GM12875 (cell line): ENCODE data around the gene CNIH2.

Source experiments
- H3K4me3 ChIP-seq: one replicate; pipeline ENCODE4 v1.5.1; 2011; ENCODE audit warnings: low read depth, low read length, control low read depth
- TF ChIP-seq, protein P1 (sequence below): IDR thresholded peaks from 2 replicates; pipeline ENCODE4 v1.5.1; 2011; ENCODE audit warnings: low read depth, mild to moderate bottlenecking, control low read depth, inconsistent platforms, low read length, moderate library complexity, borderline replicate concordance; ENCODE audit not compliant: insufficient read depth

Gene CNIH2

DNA sequence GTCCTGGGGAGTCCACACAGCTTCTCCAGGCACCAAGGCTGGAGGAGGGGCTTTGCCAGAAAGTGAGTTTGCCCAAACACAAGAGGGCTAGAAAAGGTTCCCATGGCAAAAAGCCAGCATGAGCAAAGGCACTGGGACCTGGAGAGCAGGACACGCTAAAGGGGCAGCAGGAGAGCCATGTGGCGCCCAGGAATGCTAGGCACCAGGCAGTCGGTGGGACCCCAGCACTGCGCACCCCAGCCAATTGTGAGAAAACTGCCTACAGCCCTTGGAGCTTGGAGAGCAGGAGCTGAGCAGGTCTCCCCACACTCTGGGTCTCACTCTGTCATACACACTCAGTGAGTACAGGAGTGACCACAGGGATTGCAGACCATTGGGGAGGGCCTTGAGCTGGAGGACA lies 14.7 kb upstream of the CNIH2 start:
- TF ChIP-seq, protein P1, sequence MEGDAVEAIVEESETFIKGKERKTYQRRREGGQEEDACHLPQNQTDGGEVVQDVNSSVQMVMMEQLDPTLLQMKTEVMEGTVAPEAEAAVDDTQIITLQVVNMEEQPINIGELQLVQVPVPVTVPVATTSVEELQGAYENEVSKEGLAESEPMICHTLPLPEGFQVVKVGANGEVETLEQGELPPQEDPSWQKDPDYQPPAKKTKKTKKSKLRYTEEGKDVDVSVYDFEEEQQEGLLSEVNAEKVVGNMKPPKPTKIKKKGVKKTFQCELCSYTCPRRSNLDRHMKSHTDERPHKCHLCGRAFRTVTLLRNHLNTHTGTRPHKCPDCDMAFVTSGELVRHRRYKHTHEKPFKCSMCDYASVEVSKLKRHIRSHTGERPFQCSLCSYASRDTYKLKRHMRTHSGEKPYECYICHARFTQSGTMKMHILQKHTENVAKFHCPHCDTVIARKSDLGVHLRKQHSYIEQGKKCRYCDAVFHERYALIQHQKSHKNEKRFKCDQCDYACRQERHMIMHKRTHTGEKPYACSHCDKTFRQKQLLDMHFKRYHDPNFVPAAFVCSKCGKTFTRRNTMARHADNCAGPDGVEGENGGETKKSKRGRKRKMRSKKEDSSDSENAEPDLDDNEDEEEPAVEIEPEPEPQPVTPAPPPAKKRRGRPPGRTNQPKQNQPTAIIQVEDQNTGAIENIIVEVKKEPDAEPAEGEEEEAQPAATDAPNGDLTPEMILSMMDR = no peak
- H3K4me3 ChIP-seq = no peak overlapping the region

DNA sequence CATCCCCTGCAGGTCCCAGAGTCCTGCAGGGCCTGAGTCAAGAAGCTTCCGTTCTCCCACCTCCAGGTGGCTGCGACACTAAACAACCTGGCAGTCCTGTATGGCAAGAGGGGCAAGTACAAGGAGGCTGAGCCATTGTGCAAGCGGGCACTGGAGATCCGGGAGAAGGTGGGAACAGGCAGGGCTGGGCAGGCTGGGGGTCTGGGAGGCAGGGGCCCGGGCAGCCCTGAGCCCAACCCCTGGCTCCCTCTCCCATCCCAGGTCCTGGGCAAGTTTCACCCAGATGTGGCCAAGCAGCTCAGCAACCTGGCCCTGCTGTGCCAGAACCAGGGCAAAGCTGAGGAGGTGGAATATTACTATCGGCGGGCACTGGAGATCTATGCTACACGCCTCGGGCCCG lies 14.2 kb upstream of the CNIH2 start:
- H3K4me3 ChIP-seq = no peak overlapping the region
- TF ChIP-seq, protein P1 = no peak

DNA sequence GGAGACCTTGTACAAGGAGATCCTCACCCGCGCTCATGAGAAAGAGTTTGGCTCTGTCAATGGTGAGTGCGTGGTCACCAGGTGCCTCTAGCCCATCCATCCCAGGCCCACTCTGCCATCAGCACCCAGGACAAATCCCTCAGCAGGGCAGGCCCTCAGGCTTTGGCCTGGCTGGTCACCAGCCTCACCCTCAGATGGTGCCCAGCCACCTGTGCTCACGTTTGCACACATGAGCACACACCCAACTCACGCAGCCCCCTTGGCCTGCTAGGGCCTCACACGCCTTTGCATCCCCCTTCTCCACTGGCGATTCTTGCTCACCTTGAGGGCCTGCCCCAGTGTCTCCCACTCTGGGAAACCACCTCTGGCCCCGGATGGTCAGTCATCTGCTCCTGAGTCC lies 13.6 kb upstream of the CNIH2 start:
- H3K4me3 ChIP-seq = no peak overlapping the region
- TF ChIP-seq, protein P1 = no peak

DNA sequence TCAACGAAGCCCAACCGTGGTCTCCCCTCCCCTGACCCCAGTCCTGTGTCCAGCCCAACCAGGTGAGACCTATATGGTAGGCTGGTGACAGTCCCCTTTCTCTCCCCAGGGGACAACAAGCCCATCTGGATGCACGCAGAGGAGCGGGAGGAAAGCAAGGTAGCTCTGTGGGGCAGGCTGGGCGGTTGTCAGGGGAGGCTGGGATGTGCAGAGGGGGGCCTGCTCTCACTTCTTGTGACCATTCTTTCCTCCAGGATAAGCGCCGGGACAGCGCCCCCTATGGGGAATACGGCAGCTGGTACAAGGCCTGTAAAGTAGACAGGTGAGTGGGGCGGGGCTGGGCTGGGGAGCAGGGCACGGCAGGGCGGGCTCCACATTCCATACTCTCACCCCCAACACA lies 13.1 kb upstream of the CNIH2 start:
- no peak overlapping the region for H3K4me3 ChIP-seq
- TF ChIP-seq, protein P1 = peak; percentile 43; the same call in 1 of the 2 replicates

DNA sequence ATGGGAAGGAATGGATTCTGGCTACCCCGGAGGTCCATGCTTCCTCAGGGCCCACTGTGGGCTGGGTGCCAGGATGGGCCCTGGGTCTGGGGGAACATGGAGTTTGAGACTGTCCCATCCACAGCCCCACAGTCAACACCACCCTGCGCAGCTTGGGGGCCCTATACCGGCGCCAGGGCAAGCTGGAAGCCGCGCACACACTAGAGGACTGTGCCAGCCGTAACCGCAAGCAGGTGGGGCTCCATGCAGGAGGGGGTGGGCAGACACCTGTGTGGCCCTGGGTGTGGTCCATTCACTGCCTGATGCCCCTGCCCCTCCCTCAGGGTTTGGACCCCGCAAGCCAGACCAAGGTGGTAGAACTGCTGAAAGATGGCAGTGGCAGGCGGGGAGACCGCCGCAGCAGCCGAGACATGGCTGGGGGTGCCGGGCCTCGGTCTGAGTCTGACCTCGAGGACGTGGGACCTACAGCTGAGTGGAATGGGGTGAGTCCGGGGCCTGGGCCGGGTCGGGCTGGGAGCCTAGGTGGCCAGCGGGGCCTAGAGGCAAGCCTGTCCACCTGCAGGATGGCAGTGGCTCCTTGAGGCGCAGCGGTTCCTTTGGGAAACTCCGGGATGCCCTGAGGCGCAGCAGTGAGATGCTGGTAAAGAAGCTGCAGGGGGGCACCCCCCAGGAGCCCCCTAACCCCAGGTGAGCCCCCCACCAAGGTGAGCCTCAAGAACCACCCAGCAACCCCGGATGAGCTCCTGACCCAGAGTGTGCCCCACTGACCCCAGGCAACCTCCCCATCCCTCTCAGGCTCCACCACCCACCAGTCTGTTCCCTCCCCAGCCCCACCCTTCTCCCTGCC lies 12.2 kb upstream of the CNIH2 start:
- TF ChIP-seq, protein P1 = no peak
- no peak overlapping the region for H3K4me3 ChIP-seq

DNA sequence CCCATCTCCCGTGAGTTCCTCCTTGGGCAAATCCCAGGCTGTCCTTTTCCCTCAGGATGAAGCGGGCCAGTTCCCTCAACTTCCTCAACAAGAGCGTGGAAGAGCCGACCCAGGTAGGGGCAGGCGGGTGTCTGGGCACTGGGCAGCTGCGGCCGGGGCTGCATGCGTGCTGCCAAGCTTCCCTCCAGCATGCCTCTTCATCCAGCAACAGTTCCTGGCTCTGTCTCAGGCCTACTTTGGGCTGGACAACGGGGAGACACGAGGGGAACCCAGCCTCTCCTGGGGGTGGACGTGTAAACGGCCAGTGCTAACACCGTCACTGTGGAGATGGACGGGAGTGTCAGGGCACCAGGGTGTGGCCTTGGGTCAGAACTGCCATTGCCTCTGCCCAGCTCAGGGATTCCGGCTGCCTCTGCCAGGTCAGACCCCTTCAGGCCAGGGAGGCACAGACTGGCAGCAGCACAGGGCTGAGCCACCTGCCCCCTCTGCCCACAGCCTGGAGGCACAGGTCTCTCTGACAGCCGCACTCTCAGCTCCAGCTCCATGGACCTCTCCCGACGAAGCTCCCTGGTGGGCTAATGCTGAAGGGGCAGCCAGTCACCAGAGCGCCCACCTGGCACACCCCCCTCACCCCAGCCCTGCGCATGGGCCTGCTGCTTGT lies 11.5 kb upstream of the CNIH2 start:
- no peak overlapping the region for H3K4me3 ChIP-seq
- TF ChIP-seq, protein P1 = no peak

DNA sequence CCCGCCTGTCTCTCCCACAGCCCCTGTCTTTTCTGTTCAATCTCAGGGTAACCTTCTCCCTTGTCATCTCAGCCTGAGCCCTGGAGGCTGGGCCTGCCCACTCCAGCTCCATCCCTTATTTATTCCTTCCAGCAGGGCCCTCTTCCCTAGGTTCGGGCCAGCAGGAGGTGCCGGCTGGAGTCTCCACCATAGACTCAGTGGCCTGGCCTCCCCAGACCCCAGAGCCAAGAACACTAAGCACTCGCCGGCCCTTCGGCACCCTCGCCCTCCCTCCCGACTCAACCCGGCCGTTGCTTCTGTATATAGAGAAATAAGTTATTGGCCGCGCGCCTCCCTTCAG lies 11.0 kb upstream of the CNIH2 start:
- peak overlapping the region; percentile 58 for H3K4me3 ChIP-seq
- TF ChIP-seq, protein P1 = no peak
